SKM-1 (cell line): ENCODE results near the gene CRISPLD2.
"Not testable (repeated sequence)": the region's sequence is repeated elsewhere in the genome, so short reads cannot be mapped to it uniquely, and the experiment has no call there.

Experiments used
- DNase-seq: peaks from one replicate; lab custom pipeline; 2025; ENCODE audit not compliant: unreplicated experiment; lab: John Stamatoyannopoulos, UW

Gene CRISPLD2

DNA sequence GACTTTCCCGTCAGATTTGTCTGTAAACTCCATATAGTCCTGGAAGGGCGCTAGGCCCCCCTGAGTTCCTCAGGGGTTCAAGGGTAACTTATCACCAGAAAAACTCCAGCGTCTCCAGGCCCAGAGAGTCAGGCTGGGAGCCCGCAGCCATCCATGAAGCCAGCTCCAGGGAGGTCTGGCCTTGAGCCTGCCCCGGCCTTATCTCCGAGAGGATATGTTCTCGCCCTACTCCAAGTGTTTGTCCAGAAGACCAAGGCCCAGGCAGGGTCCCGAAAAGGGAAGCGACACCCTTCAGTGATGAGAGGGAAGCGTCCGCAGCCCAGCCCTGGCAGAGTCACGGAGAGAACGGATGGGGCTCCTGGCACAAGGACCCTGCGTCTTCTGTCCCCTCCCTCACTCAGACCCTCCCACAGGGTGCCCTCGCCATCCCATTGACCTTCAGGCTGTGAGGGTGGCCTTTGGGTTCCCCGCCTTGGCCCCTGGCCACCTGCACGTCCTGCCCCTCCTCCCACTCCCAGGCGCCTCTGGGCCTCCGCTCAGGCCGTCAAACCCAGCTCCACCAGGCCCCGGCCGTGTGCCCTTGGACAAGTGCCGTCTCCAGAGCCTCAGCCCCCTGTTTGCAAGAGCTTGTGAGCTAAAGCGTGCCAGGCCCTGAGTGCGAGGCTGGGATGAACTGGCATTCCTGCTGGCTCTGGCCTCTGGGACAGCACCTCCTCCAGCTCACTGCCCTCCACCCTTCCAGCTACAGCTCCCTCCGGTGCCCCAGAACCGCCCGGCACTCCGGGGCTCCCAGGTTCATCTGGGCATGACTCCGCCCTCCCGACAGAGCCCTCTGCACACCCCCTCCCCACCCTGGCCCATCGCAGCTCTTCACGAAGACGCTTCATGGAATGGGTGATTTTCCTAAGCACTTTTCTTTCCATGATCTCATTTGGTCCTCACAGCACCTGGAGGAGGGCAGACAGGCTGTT, 108.1 kb downstream of the CRISPLD2 start:
- DNase-seq, result no peak

GRCh38 chr16:84928679-84929420, 109.1 kb downstream of the CRISPLD2 start:
- DNase-seq, result no peak

GRCh38 chr16:84929421-84930297, 109.9 kb downstream of the CRISPLD2 start:
- DNase-seq, result no peak

- no peak for DNase-seq
These were observed 110.7 kb downstream of the CRISPLD2 start for GRCh38 chr16:84930298-84931106.

- DNase-seq, result no peak
These were observed 111.3 kb downstream of the CRISPLD2 start for GRCh38 chr16:84931107-84931494.

DNA sequence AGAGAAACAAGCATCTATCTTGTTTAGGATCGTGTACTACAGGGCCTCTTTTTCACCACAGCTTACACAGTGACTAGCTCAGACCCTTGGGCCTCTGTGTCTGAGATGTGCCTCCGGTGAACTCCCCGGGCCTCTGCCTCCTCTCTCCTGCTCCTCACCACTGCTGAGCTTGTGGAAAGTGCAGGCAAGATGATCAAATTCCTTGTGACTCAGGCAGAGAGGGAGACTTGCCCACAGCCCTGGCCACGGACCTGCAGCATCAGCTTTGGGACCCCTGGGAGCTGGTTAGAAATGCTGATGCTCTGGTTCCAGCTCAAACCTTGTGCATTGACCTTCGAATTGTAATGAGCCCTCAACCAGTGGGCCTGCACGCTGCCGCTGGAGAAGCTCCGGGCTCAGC, 111.7 kb downstream of the CRISPLD2 start:
- DNase-seq, result no peak

- DNase-seq, result no peak
These were observed 112.9 kb downstream of the CRISPLD2 start for GRCh38 chr16:84932681-84933080.

DNA sequence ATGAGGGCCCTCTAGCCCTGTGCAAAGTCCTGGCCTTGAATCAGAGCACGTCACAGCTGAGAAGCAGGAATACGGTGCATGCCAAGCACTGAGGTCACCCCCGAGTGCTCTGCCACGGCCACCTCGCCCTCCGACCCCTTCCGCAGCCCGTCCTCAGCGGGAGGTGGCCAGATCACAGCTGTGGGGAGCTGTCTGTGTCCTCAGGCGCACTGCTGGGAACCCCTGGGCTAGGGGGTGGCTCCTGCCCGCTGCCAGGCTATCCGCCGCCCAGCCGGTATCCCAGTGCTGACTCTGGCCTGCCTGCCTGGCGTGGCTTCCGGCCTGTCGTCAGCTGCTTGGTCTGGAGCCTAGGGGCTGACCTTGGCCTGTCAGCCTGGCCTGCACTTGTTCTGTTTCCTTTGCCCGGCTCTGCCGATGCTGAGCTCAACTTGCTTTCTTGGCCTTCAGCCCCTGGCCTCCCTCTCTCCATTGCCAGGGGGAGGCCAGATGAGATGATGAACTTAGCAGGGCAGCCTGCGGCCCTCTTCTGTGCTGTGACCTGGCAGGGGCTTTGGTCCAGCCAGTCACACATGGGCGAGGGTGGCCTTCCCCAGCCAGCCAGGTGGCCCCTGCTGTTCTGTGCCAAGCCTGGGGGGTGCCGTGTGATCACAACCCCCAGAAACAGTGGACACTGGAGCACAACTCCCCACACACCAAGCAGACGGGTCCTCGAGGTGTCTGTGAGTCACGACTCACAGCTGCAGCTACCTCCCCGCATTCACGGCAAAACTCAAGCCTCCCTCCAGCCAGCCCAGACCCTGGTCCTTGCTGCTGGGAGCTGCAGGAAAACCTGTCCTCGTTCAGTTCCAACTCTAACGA, 114.2 kb downstream of the CRISPLD2 start:
- DNase-seq, result no peak

- no peak for DNase-seq
These were observed 117.6 kb downstream of the CRISPLD2 start for GRCh38 chr16:84937196-84938005.

DNA sequence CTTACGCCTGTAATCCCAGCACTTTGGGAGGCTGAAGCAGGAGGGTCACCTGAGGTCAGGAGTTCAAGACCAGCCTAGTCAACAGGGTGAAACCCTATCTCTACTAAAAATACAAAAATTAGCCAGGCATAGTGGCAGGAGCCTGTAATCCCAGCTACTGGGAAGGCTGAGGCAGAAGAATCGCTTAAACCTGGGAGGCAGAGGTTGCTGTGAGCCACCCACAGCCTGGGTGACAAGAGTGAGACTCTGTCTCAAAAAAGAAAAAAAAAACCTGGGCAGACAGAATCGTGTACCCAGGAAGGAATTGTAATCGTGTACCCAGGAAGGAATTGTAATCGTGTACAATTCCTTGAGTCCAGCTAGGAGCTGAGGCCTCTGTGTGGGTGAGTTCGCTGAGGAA, 118.8 kb downstream of the CRISPLD2 start:
- not testable (repeated sequence) for DNase-seq

DNA sequence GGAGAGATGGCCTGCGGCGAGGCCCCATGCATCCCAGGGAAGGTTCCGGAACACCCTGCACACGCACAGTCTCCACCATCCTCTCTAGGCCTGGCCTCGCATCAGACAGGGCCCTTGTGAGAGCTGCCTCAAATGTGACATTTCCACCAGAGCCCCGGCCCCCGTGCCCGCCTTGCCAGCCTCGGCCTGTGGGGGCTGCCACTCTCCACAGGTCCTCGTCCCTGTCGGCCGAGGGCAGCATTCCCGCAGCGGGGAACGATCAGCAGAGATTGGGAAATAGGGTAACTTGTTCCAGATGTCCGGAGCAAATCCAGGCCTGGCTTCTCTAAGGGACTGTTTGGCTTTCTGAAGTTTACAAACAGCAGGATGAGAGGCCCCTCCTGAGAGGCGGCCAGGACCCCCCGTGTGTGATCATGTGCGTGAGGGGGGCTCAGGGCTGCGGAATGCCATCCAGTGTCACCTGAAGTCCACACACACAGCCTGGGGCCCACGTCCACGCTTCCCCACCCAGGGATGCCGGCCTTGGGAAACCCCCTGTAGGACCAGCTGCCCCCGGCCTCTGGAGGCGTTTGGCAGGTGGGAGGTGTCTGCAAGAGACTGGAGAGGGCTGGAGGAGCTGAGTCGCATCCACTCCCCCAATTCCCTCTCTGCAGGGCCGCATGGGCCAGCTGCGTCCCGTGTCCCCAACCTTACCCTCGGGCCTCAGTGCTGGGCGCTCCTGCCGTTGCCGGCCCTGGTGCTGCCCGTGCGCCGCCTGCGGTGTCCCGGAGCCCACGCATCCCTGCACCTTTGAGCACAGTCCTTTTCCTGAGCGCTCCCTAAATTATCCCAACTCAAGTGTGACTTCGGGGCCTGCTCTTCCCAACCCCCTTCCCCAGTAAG, 121.1 kb downstream of the CRISPLD2 start:
- DNase-seq, result no peak

- no peak for DNase-seq
These were observed 122.1 kb downstream of the CRISPLD2 start for GRCh38 chr16:84941921-84942320.

DNA sequence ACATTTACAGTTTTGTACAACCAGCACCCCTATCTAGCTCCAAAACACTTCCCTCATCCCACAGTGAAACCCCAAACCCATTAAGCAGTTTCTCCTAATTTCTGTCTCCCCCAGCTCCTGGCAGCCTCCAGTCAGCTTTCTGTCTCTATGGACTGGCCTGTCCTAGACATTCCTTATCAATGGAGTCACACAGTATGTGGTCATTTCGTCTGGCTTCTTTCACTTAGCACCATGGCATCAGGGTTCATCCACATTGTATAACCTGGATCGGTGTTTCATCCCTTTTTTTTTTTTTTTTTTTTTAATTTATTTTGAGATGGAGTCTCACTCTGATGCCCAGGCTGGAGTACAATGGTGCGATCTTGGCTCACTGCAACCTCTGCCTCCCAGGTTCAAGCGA, 123.0 kb downstream of the CRISPLD2 start:
- DNase-seq, result no peak

DNA sequence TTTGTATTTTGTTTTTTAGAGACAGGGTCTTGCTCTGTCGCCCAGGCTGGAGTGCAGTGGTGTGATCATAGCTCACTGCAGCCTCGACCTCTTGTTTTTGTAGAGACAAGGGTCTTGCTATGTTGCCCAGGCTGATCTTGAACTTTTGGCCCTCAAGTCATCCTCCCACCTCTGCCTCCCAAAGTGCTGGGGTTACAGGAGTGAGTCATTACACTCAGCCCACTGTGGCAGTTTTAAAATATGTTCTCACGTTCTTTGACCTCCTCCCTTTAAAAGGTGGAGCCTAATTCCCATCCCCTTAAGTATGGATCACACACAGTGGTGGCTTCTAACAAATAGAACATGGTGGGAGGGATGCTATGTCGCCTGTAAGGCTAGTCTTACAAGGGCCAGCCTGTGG, 123.8 kb downstream of the CRISPLD2 start:
- no peak for DNase-seq

GRCh38 chr16:84947022-84947421, 127.2 kb downstream of the CRISPLD2 start:
- peak; percentile 35 for DNase-seq

DNA sequence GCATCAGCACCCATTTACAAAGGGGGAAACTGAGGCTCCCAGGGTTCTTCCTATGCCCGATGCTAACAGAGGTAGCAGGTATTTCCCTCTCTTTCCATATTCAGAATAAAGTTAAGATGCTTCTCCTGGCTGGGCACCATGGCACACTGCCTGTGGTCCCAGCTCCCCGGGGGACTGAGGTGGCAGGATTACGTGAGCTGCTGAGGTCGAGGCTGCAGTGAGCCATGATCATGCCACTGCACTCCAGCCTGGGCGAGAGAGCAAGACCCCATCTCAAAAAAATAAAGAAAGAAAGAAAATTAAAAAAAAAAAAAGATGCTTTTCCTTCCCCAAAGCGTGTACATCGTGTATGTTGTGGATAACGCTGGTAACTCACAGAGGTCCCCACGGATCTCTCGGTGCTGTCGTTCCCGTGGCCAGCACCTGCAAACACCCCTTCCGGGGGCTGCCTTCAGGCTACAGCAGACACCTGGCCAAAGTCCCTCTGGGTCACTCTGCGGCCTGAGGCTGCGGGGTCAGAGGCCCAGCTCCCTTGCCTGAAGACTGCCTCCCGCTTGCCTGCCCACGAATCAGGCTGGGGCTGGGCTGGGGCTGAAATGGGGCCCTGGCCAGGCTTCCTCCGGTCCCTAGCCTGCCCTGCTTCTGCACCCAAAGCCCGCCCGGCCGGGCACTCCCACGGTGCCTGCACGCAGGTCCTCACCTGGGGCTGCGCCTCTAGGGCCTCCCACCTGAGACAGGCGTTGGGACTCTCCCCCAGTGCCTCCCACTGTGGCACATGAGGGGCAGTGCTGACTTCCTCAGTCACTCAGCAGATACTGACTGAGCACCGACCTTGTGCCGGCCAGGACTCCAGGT, 128.4 kb downstream of the CRISPLD2 start:
- DNase-seq, result no peak
